ENCODE data around the gene RAB11FIP4.

The RAB11FIP4 gene

DNA sequence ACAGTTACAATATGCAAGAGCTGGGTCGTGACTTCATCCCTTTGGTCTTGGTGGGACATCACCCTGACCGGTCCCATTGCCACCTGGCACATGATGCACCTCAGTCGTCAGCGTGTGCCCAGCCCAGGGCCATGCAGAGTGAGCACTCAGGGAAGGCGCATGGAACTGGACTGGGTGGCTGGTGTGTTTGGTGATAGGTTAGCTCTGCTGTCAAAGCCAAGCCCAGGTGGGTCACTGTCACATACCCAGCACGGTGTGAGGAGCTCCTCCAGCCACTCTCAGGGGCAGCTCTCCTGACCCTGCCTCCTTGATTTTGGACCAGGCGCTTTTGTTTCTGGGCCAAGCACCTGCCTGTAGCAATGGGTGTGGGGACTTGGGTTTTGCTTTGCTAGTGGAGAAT, 180.9 kb downstream of the RAB11FIP4 start:
- no peak for DNase-seq

DNA sequence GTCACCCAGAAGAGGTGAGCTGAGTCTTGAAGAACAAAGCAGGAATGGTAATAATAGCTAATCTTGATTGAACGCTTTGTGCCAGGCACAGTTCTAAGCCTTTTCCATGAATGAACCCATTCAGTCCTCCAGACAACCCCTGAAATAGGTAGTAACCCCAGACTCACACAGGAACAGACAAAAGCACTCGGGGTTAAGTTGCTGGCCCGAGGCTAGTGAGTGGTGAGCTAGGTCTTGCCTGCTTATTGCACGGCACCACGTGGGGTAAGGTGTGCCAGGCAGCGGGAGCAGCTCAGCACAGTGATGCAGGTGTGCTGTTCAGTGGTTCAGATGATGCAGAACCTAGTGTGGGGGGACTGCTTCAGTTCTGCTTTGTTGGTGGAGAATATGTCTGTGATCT, 181.6 kb downstream of the RAB11FIP4 start:
- no peak for DNase-seq

DNA sequence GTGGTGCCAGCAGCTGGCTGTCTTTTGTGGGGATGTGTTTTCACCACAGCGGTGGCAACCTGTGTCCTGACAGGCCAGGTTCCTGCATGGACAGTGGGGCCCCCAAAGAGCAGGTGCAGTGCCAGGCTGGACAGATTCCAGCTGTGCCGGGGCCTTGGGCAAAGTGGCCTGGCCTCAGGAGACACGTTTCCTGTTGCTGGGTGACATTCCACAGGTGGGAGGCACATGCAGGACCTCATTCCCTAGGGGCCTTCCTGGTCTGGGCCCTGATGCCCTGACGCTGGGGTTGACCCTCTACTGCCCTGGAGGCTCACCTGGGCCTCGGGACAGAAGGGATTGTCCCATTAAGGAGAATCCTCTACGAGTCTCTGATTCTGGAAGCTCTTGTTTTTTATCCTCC, 182.4 kb downstream of the RAB11FIP4 start:
- no peak for DNase-seq

DNA sequence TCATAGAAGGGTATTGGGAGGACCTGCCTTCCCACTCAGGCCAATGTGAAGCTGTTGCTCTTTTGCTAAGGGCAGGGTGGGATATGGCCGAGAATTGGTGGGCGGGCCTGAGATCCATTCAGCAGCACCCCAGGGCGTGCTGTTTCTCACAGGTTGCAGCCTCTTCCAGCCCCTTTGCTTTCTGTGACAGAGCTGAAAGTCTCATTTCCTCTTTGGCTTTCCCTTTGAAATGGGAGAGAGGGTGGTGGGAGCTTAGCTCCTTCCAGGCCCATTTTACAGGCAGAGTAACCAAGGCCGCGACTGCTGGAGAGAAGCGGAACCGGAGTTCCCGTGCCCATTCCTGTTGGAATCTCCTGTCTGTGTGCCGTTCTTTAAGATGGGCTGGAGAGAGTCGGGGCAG, 183.0 kb downstream of the RAB11FIP4 start:
- no peak for DNase-seq

DNA sequence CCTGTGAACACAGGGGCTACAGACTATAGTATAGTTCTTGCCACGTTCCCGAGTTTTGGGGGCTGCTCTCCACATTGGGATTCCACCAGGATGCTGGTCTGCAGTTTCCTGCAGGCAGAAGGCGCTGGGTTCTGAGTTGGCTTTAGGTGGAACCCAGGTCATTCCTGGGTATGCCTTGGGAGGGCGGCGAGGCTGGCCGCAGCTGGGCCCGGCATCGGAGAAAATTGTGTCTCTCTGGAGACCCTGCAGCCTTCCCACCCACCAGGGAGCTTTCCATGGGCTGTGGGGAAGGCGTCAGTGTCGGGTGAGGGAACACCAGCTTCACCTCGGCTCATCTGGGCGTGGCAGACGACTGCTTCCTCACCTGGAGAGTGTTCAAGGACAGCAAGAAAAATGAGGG, 183.6 kb downstream of the RAB11FIP4 start:
- DNase-seq, result no peak

DNA sequence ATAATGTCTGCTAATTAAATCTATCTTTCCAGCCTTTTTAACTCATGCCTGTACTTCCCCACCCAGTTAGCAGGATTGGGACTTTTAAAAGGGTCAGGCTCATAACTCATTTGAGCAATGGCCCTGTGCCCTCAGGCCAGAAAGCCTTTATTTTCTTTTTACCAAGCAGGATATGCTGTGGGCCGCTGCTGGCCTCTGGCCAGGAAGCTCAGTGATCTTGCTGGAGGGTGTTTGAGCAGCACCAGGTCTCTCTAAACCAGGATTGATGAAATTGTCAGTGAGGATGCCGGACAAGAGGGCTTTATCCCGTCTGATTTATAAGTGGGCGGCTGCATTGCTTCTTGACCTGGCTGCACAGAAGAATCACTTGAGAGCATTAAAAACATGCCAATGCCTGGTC, 187.8 kb downstream of the RAB11FIP4 start:
- DNase-seq, result no peak

DNA sequence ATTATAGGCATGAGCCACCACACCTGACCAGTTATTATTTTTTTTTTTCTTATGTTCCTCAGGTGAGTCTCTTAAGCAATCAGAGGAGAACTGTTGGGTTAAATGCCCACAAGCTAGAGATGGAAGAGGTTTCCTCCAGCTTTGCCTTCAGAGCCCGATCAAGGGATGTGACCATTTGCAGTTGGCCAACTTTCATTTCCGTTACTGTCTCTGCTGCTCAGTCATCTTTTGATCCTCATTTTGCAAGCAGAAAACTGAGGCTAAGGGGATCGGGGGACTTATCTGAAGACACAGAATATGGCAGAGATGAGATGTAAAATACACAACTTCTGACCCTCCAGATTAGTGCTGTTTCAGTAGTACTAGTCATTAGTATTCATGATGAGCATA, 188.8 kb downstream of the RAB11FIP4 start:
- DNase-seq, result no peak

DNA sequence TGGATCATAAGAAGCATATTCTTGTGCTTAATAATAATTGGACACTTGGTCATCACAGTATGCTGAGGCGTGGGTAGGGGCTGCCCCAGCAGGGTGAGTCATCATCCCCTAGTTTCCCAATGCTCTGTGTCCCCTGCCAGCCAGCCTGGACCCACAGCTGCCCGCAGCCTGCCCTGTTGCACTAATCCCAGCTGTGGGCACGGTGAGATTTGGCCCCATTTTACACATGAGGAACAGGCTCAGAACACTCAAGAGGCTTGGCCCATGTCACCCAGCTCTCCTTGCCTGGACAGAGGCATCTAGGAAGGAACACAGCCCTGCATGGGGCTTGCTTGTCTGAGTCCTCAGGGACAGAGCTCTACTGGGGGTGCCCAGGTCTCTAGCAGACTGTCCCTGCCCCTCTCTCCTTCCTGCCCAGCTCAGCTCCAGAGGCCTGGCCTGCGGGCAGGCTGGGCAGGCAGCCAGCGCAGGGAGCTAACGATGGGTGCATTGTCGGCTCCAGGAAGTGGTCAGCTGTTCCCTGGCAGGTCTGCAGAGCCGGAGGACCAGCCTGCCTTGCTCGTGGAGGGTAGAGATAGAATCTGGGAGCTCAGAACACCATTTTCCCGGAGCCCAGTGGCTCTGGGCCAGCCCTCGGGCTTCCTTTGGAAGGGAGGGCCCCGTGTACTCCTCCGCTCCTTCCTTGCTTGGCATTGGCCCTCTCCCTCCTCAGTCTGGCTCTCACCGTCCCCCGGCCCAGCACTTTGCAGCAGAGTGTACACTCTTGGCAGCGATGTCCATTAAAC, 189.4 kb downstream of the RAB11FIP4 start:
- peak in 1 of 2 donors; percentile 60 for DNase-seq

DNA sequence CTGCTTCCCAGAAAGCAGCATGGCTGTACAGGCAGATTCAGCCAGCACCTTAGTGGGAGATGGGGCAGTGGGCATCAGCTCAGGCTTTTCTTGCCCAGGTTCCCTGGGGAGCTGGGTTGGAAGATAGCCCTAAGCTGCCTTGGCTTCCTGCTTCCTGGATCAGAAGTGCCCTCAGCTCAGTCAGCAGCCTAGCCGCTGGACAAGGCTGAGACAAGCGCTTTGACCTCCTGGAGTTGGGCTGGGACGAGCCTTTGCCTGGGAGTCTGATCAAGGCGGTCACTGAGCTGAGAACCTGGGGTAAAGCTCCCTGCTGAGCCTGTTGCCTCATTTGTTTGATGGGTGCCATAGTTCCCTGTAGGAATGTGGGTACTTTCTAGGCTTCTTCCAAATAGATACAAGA, 190.0 kb downstream of the RAB11FIP4 start:
- DNase-seq, result no peak

DNA sequence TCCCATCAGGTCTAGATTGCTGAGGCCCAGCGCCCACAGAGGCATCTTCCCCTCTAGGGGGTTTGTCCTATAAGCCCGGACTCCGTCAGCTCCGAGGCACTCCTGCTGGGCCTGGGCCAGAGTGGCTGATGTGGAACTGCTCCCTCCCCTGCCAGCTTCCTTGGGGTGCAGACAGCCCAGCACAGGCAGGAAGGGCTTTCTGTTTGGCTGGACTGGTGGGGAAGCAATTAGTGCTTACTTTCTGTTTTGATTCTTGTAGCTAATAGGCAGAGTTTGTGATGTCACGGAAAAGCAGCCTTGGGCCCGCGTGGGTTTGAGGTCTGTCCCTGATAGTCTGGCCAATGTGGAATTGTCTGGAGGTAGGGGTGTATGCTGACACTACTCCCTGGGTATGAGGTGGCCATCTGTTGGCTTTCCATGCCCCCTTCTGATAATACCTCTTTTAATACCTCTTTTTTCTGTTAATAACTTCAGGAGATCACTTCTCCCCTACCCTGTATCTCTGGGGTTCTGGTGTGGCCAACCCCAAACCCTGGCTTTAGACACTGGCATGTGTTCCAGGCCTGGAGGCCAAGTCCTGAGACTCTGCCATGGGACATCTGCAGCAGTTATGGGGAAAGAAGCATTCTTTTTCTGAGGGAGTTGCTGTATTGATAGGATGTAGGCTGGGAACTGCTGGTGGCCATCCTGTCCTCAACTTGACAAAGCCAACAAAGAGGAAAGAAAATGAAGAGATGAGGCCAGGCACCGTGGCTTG, 190.9 kb downstream of the RAB11FIP4 start:
- peak; percentile 24 to 53 for DNase-seq

DNA sequence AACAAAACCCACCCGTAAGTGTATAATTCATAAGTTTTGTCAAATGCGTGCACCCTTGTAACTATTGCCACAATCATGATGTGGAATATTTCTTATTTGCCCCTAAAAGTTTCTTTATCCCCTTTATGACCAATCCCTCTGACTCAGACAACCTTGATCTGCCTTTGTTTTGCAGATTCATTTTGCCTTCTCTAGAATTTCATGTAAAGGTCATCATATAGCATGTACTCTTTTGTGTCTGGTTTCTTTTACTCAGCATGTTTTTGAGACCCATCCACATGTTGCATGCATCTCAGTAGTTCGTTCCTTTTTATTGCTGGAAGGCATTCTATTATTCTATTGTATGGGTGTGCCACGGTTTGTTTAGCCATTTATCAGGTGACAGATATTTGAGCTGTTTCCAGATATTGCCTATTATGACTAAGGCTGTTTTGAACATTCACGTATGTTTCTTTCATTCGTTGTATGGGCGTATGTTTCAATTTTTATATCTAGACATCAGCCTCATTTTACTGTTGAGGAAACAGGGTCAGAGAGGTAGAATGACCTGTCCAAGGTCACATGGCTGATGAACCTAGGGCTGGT, 192.4 kb downstream of the RAB11FIP4 start:
- no peak for DNase-seq

DNA sequence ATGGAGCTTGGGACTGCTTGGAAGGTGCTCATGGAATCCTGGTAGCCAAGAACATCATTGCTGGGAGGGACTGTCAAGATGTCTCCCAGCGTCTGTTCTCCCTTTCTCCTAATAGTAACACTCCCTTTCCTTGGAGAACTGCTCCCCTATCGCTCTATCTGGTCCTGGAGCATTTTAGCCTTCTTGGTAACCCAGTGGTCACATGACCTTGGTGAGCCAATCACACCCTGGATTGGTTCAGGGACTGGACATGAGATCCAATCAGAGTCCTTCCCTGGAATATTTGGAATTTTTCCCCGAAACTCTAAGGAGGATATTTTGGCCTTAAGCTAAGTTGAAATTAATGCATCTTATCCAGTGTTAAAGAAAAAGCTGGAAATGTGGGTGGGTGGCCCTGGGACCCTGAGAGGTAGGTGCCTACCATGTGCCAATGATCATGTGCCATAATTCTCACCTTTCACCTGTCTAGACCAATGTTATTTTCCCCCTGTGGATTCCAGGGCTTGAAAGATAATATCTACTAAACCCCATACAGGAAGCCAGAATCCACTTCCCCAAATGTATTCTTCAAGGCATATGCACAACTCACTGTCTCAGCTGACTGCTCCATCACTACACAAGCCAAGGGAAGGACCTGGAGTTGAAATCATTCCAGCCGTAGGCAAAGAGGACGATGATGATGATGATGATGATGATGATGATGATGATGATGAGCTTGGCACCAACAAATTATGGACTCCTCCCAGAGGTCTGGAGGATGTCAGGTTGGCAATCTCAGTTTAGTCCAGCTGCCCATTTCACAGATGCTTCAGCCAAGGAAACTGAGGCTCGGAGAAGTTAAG, 193.2 kb downstream of the RAB11FIP4 start:
- DNase-seq, result no peak

DNA sequence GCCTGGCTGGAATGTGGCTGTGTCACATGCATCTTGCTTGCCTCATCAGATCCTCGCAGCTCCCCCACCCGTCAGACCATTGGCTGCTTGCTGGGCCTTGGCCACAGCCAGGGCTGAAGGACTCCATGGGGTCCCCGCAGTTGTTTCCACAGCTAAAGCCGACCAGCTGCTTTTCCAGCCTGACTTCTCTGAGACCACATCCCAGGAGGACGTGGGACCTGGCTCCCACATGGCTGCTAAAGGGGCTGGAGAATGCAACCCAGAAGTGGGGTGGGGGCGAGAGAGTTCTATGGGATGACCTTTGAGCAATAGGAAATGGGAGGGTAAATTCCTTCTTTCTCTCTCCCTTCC, 193.8 kb downstream of the RAB11FIP4 start:
- no peak for DNase-seq

DNA sequence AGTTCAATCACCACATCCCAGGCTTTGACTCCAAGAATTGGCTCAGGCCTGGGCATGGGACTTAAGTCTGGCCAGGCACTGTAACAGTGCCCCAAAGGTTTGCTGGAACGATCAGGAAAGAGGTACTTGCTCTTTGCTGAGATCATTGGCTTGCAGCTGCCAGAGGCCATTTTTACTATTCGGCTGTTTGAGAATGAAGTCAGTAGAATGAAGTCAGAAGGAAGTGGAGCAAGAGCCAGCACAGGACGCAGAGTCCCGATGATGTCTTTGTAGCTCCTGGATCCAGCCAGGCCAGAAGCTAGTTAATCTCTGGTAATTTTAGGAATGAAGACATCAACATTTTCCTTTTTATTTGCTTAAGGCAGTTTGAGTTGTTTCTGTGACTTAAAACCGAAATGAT, 195.5 kb downstream of the RAB11FIP4 start:
- no peak for DNase-seq

DNA sequence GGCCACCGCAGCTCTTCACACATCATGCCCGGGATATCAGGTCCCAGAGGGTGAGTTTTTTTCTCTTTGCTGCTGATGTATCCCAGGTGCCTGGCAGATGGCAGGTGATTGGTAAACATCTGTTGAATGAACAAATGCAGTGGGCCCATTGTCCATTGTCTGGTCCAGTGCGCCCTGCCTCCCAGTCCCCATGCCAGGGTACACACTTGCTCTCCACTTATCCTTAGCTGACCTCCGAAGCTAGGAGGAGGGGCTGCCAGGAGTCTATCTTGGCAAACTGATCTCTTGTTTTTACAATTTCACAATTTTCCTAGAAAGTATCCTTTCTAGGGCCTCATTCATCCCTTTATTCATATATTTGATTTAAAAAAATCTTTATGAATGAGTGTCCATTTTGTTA, 196.0 kb downstream of the RAB11FIP4 start:
- no peak for DNase-seq
